Measurements from ENCODE around the gene SMIM1. TPM values are rescaled to one million over a fixed set of nuclear protein-coding genes. Genes with fewer than 3 reads are reported as not detected.

SMIM1 gene
- polyA plus RNA-seq, 3 donors, result 1.1 to 2.7 (median 1.4) TPM

GRCh38 chr1:3786468-3787348 lies 14.2 kb downstream of the SMIM1 start:
- no peak overlapping the region for H3K4me2 ChIP-seq (replicated peaks; ENCODE audit: extremely low read depth, low read length, poor library complexity, severe bottlenecking)
- DNase-seq, result no peak
- H3K79me2 ChIP-seq (ENCODE audit: insufficient read depth, low read length), result peaks cover 45% of the 10 kb centered on the region
- no peak overlapping the region for H3K9ac ChIP-seq (ENCODE audit: insufficient read depth, low read length, poor library complexity, severe bottlenecking)
- H2AFZ ChIP-seq (ENCODE audit: insufficient read depth, low read depth, low read length, poor library complexity, severe bottlenecking), result no peak overlapping the region
- peaks cover 57 to 87% of the 10 kb centered on the region in 2 donors for H3K36me3 Mint-ChIP-seq
- peaks cover 14% of the 10 kb centered on the region for H3K4me1 Mint-ChIP-seq
- H3K27me3 ChIP-seq (ENCODE audit: control insufficient read depth in 2 of 2, insufficient read depth in 2 of 2, low read length in 2 of 2), result no peaks in the 10 kb centered on the region
- peaks cover 59% of the 10 kb centered on the region for H4K20me1 ChIP-seq (ENCODE audit: insufficient read depth, low read length)
- H3K36me3 ChIP-seq (replicated peaks in 1 of 2; ENCODE audit: control insufficient read depth in 1 of 2, insufficient read depth in 2 of 2, low read length in 2 of 2), result peaks cover 68 to 84% of the 10 kb centered on the region in 2 donors
- WGBS (ENCODE audit: insufficient coverage), result 97% methylated on average over 38 of the region's 45 CpGs
- H3K27ac Mint-ChIP-seq, result peak overlapping the region in 1 of 7 donors; percentile 18
- peaks cover 0 to 1% (median 1%) of the 10 kb centered on the region in 3 donors for H3K27me3 Mint-ChIP-seq (ENCODE audit: low read depth in 3 of 3)
- no peaks in the 10 kb centered on the region for H3K9me3 Mint-ChIP-seq
- H3K9me3 ChIP-seq (replicated peaks in 1 of 2; ENCODE audit: control insufficient read depth in 1 of 2, insufficient read depth in 1 of 2, low read length in 2 of 2), result no peaks in the 10 kb centered on the region
- TF ChIP-seq CTCF (IDR thresholded peaks at IDR 0.05), result no peak
- H3K4me1 ChIP-seq (ENCODE audit: control insufficient read depth in 1 of 2, insufficient read depth in 2 of 2, low read length in 2 of 2), result no peaks in the 10 kb centered on the region
- H3K27ac ChIP-seq (ENCODE audit: low read depth in 1 of 2, low read length in 2 of 2), result no peak overlapping the region
- no peak overlapping the region for H3K4me3 Mint-ChIP-seq
- intact Hi-C loops (cut with micrococcal nuclease), result no loop called here
- no peak overlapping the region for H3K4me3 ChIP-seq (replicated peaks in 1 of 3; ENCODE audit: low read depth in 2 of 3, low read length in 3 of 3)

- Histone ChIP-seq H2AFZ (ENCODE audit: insufficient read depth, low read depth, low read length, poor library complexity, severe bottlenecking) (no peak overlapping the region), H3K79me2 (ENCODE audit: insufficient read depth, low read length) (peaks cover 51% of the 10 kb centered on the region), H3K4me3 (replicated peaks in 1 of 3; ENCODE audit: low read depth in 2 of 3, low read length in 3 of 3) (no peak overlapping the region), H3K27me3 (ENCODE audit: control insufficient read depth in 2 of 2, insufficient read depth in 2 of 2, low read length in 2 of 2) (no peaks in the 10 kb centered on the region), H3K4me1 (ENCODE audit: control insufficient read depth in 1 of 2, insufficient read depth in 2 of 2, low read length in 2 of 2) (no peaks in the 10 kb centered on the region), H3K36me3 (replicated peaks in 1 of 2; ENCODE audit: control insufficient read depth in 1 of 2, insufficient read depth in 2 of 2, low read length in 2 of 2) (peaks cover 65 to 83% of the 10 kb centered on the region in 2 donors), H4K20me1 (ENCODE audit: insufficient read depth, low read length) (peaks cover 65% of the 10 kb centered on the region), H3K9ac (ENCODE audit: insufficient read depth, low read length, poor library complexity, severe bottlenecking) (no peak overlapping the region), H3K27ac (ENCODE audit: low read depth in 1 of 2, low read length in 2 of 2) (no peak overlapping the region), H3K4me2 (replicated peaks; ENCODE audit: extremely low read depth, low read length, poor library complexity, severe bottlenecking) (no peak overlapping the region), H3K9me3 (replicated peaks in 1 of 2; ENCODE audit: control insufficient read depth in 1 of 2, insufficient read depth in 1 of 2, low read length in 2 of 2) (no peaks in the 10 kb centered on the region)
- peaks cover 14% of the 10 kb centered on the region for H3K4me1 Mint-ChIP-seq
- H3K27me3 Mint-ChIP-seq (ENCODE audit: low read depth in 3 of 3), result peaks cover 0 to 1% (median 1%) of the 10 kb centered on the region in 3 donors
- peak overlapping the region in 1 of 7 donors; percentile 18 for H3K27ac Mint-ChIP-seq
- H3K4me3 Mint-ChIP-seq, result no peak overlapping the region
- 100% methylated on average over 5 of the region's 10 CpGs for WGBS (ENCODE audit: insufficient coverage)
- no peak for TF ChIP-seq CTCF (IDR thresholded peaks at IDR 0.05)
- H3K9me3 Mint-ChIP-seq, result no peaks in the 10 kb centered on the region
- intact Hi-C loops (cut with micrococcal nuclease), result no loop called here
- peaks cover 53 to 87% of the 10 kb centered on the region in 2 donors for H3K36me3 Mint-ChIP-seq
- DNase-seq, result no peak
Measured at GRCh38 chr1:3787349-3787715, 14.8 kb downstream of the SMIM1 start.
